ENCODE results near the gene STAC2. TPM values are rescaled to one million over a fixed set of nuclear protein-coding genes. Genes with fewer than 3 reads are reported as not detected.

Gene STAC2
- total RNA-seq, 1 donor from 2014 or later: 0.46 TPM

- no peak overlapping the region for H3K4me3 ChIP-seq
- no peak overlapping the region for H3K27ac ChIP-seq
- intact Hi-C loops (cut with DNase I): no loop called here
Measured at GRCh38 chr17:39218906-39219305, 6.8 kb downstream of the STAC2 start.

GRCh38 chr17:39217734-39218369 lies 7.9 kb downstream of the STAC2 start:
- no peaks in the 10 kb centered on the region for H3K4me1 ChIP-seq
- no peaks in the 10 kb centered on the region for H3K36me3 ChIP-seq
- H3K27me3 ChIP-seq: peaks cover 10% of the 10 kb centered on the region
- TF ChIP-seq CTCF (IDR thresholded peaks at IDR 0.05): no peak
- H3K4me3 ChIP-seq: no peak overlapping the region
- DNase-seq (no peak), ATAC-seq (no peak)
- no peaks in the 10 kb centered on the region for H3K9me3 ChIP-seq
- no peak overlapping the region for H3K27ac ChIP-seq
- intact Hi-C loops (cut with DNase I): no loop called here

More at GRCh38 chr17:39218906-39219305, 6.8 kb downstream of the STAC2 start:
- no peak for TF ChIP-seq CTCF (IDR thresholded peaks at IDR 0.05)
- peaks cover 19% of the 10 kb centered on the region for H3K27me3 ChIP-seq
- H3K36me3 ChIP-seq: no peaks in the 10 kb centered on the region
- no peak for DNase-seq
- no peaks in the 10 kb centered on the region for H3K9me3 ChIP-seq
- no peak for ATAC-seq
- H3K4me1 ChIP-seq: no peaks in the 10 kb centered on the region

- intact Hi-C loops (cut with DNase I): no loop called here
- Histone ChIP-seq H3K4me3 (no peak overlapping the region), H3K36me3 (no peaks in the 10 kb centered on the region), H3K27ac (no peak overlapping the region), H3K4me1 (peaks cover 21% of the 10 kb centered on the region), H3K9me3 (no peaks in the 10 kb centered on the region), H3K27me3 (peaks cover 16% of the 10 kb centered on the region)
- no peak for TF ChIP-seq CTCF (IDR thresholded peaks at IDR 0.05)
- ATAC-seq: peak; percentile 62
- peak; percentile 84 for DNase-seq
Measured at GRCh38 chr17:39213852-39214251, 11.9 kb downstream of the STAC2 start.

- ATAC-seq: peak; percentile 71
- no peak overlapping the region for H3K27ac ChIP-seq
Measured at GRCh38 chr17:39212841-39213480, 12.8 kb downstream of the STAC2 start.

GRCh38 chr17:39212195-39212810 lies 13.4 kb downstream of the STAC2 start:
- H3K27ac ChIP-seq: no peak overlapping the region
- no peak overlapping the region for H3K4me3 ChIP-seq
- TF ChIP-seq CTCF (IDR thresholded peaks at IDR 0.05): no peak
- intact Hi-C loops (cut with DNase I): no loop called here
- DNase-seq: no peak
- no peaks in the 10 kb centered on the region for H3K9me3 ChIP-seq
- H3K4me1 ChIP-seq: peaks cover 27% of the 10 kb centered on the region
- H3K27me3 ChIP-seq: peaks cover 16% of the 10 kb centered on the region
- H3K36me3 ChIP-seq: no peaks in the 10 kb centered on the region
- no peak for ATAC-seq

More at GRCh38 chr17:39212841-39213480, 12.8 kb downstream of the STAC2 start:
- peaks cover 16% of the 10 kb centered on the region for H3K27me3 ChIP-seq
- TF ChIP-seq CTCF (IDR thresholded peaks at IDR 0.05): no peak
- DNase-seq: peak; percentile 91
- intact Hi-C loops (cut with DNase I): no loop called here
- no peaks in the 10 kb centered on the region for H3K36me3 ChIP-seq
- no peaks in the 10 kb centered on the region for H3K9me3 ChIP-seq
- peaks cover 26% of the 10 kb centered on the region for H3K4me1 ChIP-seq
- H3K4me3 ChIP-seq: no peak overlapping the region
